ENCODE data around the gene HSPA1L. TPM values are rescaled to one million over a fixed set of nuclear protein-coding genes. Genes with fewer than 3 reads are reported as not detected.
"Not testable (repeated sequence)": the region's sequence is repeated elsewhere in the genome, so short reads cannot be mapped to it uniquely, and the experiment has no call there.

HSPA1L gene
- total RNA-seq = 1 to 10 TPM in 2 of 4 donors, under 1 TPM in 1, not detected in 1; 0.88 to 1.7 (median 1.5) TPM

DNA sequence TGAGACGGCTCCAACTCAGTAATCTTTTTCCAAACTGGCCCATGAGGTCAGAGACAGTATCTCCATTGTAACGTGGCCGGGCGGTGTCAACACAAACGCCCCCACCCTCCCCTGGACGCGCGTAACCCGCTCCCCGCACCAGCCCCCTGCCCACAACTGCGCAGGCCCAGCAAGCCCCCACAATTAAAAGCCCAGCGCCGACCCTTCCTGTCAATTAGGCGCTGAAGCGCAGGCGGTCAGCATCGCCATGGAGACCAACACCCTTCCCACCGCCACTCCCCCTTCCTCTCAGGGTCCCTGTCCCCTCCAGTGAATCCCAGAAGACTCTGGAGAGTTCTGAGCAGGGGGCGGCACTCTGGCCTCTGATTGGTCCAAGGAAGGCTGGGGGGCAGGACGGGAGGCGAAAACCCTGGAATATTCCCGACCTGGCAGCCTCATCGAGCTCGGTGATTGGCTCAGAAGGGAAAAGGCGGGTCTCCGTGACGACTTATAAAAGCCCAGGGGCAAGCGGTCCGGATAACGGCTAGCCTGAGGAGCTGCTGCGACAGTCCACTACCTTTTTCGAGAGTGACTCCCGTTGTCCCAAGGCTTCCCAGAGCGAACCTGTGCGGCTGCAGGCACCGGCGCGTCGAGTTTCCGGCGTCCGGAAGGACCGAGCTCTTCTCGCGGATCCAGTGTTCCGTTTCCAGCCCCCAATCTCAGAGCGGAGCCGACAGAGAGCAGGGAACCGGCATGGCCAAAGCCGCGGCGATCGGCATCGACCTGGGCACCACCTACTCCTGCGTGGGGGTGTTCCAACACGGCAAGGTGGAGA lies at the start of gene HSPA1L, which contains the start of gene HSPA1A:
Gene HSPA1L (minus strand): TSS at position 259 of the 814 bp plus-strand sequence. CDS start 3,311 bp downstream, outside the sequence.
Gene HSPA1A (plus strand): TSS at position 519 of the 814 bp plus-strand sequence. CDS start 214 bp downstream, at position 733.
- peak within 1 kb of the TSS; percentile 91 to 99 (median 96) for H3K27ac ChIP-seq
- H3K27me3 ChIP-seq = no peaks in the 10 kb centered on the region
- H3K4me1 ChIP-seq = peaks cover 0 to 34% (median 4%) of the 10 kb centered on the region in 4 donors
- peak; percentile 85 to 96 (median 92) for DNase-seq
- H3K36me3 ChIP-seq = no peaks in the 10 kb centered on the region
- peak within 1 kb of the TSS; percentile 59 to 78 (median 62) for H3K4me3 ChIP-seq
- no peaks in the 10 kb centered on the region for H3K9me3 ChIP-seq
- peak; percentile 98 to 100 for TF ChIP-seq POLR2A (IDR thresholded peaks at IDR 0.05)
- TF ChIP-seq, protein P1, sequence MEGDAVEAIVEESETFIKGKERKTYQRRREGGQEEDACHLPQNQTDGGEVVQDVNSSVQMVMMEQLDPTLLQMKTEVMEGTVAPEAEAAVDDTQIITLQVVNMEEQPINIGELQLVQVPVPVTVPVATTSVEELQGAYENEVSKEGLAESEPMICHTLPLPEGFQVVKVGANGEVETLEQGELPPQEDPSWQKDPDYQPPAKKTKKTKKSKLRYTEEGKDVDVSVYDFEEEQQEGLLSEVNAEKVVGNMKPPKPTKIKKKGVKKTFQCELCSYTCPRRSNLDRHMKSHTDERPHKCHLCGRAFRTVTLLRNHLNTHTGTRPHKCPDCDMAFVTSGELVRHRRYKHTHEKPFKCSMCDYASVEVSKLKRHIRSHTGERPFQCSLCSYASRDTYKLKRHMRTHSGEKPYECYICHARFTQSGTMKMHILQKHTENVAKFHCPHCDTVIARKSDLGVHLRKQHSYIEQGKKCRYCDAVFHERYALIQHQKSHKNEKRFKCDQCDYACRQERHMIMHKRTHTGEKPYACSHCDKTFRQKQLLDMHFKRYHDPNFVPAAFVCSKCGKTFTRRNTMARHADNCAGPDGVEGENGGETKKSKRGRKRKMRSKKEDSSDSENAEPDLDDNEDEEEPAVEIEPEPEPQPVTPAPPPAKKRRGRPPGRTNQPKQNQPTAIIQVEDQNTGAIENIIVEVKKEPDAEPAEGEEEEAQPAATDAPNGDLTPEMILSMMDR (IDR thresholded peaks at IDR 0.05) = no peak

DNA sequence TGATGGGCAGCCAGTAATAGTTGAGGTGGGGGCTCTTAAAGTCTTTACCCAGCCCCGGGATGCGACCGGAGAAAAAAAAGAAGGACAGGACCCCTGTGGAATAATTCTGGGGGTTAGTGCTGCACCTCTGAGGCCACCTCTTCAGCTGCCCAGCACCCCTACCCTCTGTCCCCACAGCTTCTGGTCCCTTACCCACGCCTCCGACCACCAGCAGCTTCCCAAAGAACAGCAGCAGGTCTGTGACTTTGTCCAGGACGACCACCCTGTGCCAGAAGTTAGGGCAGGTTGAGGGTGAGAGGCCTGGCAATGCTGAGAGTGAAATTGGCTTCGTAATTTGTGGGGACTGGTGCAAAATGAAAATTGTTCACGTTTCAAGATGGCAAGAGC lies 49.7 kb upstream of the HSPA1L start:
- DNase-seq = no peak
- no peaks in the 10 kb centered on the region for H3K9me3 ChIP-seq
- H3K4me1 ChIP-seq = peaks cover 0 to 17% (median 2%) of the 10 kb centered on the region in 4 donors
- TF ChIP-seq POLR2A (IDR thresholded peaks at IDR 0.05) = no peak
- TF ChIP-seq, protein P1 (IDR thresholded peaks at IDR 0.05) = no peak
- H3K27me3 ChIP-seq = no peaks in the 10 kb centered on the region
- peaks cover 0 to 40% (median 0%) of the 10 kb centered on the region in 3 donors for H3K36me3 ChIP-seq
- no peak overlapping the region for H3K27ac ChIP-seq
- H3K4me3 ChIP-seq = no peak overlapping the region

DNA sequence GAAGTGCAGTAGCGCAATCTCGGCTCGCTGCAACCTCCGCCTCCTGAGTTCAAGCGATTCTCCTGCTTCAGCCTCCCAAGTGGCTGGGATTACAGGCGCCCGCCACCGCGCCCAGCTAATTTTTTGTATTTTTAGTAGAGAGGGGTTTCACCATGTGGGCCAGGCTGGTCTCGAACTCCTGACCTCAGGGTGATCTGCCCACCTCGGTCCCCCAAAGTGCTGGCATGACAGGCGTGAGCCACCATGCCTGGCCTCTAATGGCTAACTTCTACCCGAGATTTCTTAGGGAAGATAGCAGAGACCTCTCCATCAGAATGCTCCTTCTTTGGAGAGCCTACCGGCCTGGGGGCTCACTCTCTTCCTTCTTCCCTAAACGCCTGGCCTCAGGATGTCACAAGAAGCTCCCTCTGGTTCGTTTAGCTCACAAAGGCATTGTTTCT lies 49.1 kb upstream of the HSPA1L start:
- Histone ChIP-seq H3K36me3 (peaks cover 0 to 44% (median 0%) of the 10 kb centered on the region in 3 donors), H3K27ac (peak overlapping the region in 3 of 4 donors; percentile 27 to 86 (median 86)), H3K4me1 (peaks cover 0 to 17% (median 2%) of the 10 kb centered on the region in 4 donors), H3K4me3 (peak overlapping the region; percentile 40 to 74 (median 54))
- H3K27me3 ChIP-seq, DNase-seq, H3K9me3 ChIP-seq: not testable (repeated sequence)

DNA sequence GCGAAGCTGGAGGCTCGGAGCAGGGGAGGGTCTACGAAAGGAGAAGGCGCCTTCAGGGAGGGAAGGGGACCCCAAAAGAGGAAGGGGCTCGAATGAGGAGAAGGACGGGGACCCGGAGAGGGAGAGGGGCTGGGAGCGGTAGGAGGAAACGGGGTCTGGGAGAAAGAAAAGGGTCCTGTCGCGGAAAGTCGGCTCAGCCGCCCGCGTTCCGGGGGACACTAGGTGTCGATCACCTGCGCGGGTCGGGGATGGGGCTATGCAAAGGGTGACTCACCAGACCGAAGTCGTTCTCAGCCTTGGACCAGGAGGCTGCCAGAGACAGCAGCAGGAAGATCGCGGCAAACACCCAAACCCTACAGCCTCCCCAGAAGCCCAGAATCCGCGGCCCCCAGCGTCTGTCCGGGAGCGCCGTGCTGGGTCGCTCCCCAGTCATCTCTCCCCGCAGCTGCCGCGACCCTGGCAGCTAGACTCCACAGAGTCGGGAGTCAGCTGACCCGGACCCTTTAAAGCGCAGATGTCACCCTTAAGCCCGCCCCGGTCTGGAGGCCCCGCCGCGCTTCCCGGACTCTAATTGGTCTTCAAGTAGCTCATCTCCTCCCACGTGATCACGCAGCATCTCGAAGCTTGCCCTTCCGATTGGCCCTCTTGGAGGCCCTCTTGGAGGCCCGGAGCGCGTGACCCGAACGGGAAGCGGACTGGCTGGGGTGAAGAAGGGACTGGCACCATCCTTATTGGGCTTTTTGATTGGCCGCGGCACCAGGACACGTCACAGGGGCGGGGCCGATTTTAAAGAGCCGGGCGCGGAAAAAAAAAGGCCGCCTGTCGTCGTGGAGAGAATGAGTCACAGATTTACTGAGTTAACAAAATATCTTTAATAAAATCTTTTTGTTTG lies 47.5 kb upstream of the HSPA1L start, which contains the start of gene NEU1:
Gene NEU1 (minus strand): TSS at position 478 of the 892 bp plus-strand sequence. CDS start 45 bp downstream, at position 433.
- Histone ChIP-seq H3K9me3 (no peaks in the 10 kb centered on the region), H3K4me1 (peaks cover 0 to 17% (median 2%) of the 10 kb centered on the region in 4 donors), H3K36me3 (peaks cover 0 to 40% (median 0%) of the 10 kb centered on the region in 3 donors), H3K27ac (peak within 1 kb of the TSS; percentile 79 to 86 (median 86)), H3K4me3 (peak within 1 kb of the TSS; percentile 64 to 75 (median 69)), H3K27me3 (no peaks in the 10 kb centered on the region)
- peak; percentile 99 to 100 (median 100) for DNase-seq
- TF ChIP-seq POLR2A (IDR thresholded peaks at IDR 0.05) = peak; percentile 93 to 96
- TF ChIP-seq, protein P1 (IDR thresholded peaks at IDR 0.05) = no peak

DNA sequence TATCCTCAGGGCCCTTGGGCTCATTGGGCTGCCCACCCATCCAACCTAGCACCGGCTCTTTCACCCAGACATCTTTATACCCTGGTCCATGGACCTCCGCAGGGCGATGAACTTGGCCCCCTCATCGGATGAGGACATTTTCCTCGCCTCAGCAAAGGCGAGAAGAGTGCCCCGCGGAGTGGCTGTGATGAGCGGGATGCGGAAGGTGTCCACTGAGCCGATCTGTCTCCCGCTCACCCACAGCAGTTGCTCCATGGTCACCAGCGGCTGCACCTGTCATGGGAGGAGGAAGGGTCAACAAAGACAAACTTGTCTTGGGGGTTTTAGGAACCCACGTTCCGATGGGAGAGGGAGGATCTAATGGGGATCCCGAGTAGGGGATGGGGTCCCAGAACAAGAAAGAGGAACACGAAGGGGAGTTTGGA lies 46.8 kb upstream of the HSPA1L start:
- Histone ChIP-seq H3K9me3 (no peaks in the 10 kb centered on the region), H3K36me3 (peaks cover 0 to 37% (median 0%) of the 10 kb centered on the region in 3 donors), H3K27ac (peak overlapping the region; percentile 79 to 86 (median 86)), H3K27me3 (no peaks in the 10 kb centered on the region), H3K4me3 (peak overlapping the region; percentile 64 to 75 (median 69)), H3K4me1 (peaks cover 0 to 17% (median 2%) of the 10 kb centered on the region in 4 donors)
- no peak for DNase-seq
- no peak for TF ChIP-seq POLR2A (IDR thresholded peaks at IDR 0.05)
- TF ChIP-seq, protein P1 (IDR thresholded peaks at IDR 0.05) = no peak
